Fibroblast of lung (primary cell): ENCODE measurements around the gene ASTN2. TPM values are rescaled to one million over a fixed set of nuclear protein-coding genes. Genes with fewer than 3 reads are reported as not detected.
A peak's percentile ranks its signal among the peaks of the same experiment; 100 is the strongest.

Experiments
- DNase-seq, 2 donors: peaks; one replicate each; pipeline versions ENCODE4 v3.0.0 to v3.0.0-alpha.2; 2010; ENCODE audit warnings: low read depth in 2 of 2
- H2AFZ ChIP-seq: 2 replicates; pipeline ENCODE4 v1.5.1; 2012; ENCODE audit warnings: low read length, control low read depth, inconsistent platforms
- H3K27ac ChIP-seq: 2 replicates; pipeline ENCODE4 v1.5.1; 2011; ENCODE audit warnings: low read length, control low read depth; ENCODE audit not compliant: insufficient read depth
- H3K27me3 ChIP-seq: 2 replicates; pipeline ENCODE4 v1.5.1; 2011; ENCODE audit warnings: mild to moderate bottlenecking, low read length; ENCODE audit not compliant: control insufficient read depth, insufficient read depth
- H3K36me3 ChIP-seq: 2 replicates; pipeline ENCODE4 v1.5.1; 2011; ENCODE audit warnings: low read length; ENCODE audit not compliant: control insufficient read depth, insufficient read depth
- H3K4me1 ChIP-seq: 2 replicates; pipeline ENCODE4 v1.5.1; 2011; ENCODE audit warnings: low read length; ENCODE audit not compliant: control insufficient read depth, insufficient read depth; ENCODE audit errors: extremely low read depth
- H3K4me2 ChIP-seq: 2 replicates; pipeline ENCODE4 v1.5.1; 2011; ENCODE audit warnings: low read length, control low read depth; ENCODE audit not compliant: insufficient read depth; ENCODE audit errors: extremely low read depth
- H3K4me3 ChIP-seq, 4 experiments: fragments of 200-600 bp in 1 of 4; sonication (generic) in 1 of 4; replicated peaks in 1 of 4; 2 replicates each; pipeline ENCODE4 v1.5.1; 2011 to 2016; ENCODE audit warnings: low read length in 4 of 4, low read depth in 3 of 4, mild to moderate bottlenecking in 3 of 4, control low read depth in 2 of 4, inconsistent platforms in 1 of 4, mixed read lengths in 1 of 4; ENCODE audit not compliant: insufficient read depth in 1 of 4; ENCODE audit errors: control extremely low read depth in 1 of 4
- H3K79me2 ChIP-seq: 2 replicates; pipeline ENCODE4 v1.5.1; 2012; ENCODE audit warnings: mild to moderate bottlenecking, low read length, inconsistent platforms; ENCODE audit not compliant: control insufficient read depth, insufficient read depth
- H3K9ac ChIP-seq: 2 replicates; pipeline ENCODE4 v1.5.1; 2011; ENCODE audit warnings: mild to moderate bottlenecking, low read length, control low read depth; ENCODE audit not compliant: insufficient read depth
- H3K9me3 ChIP-seq: 2 replicates; pipeline ENCODE4 v1.5.1; 2012; ENCODE audit warnings: low read depth, low read length; ENCODE audit not compliant: control insufficient read depth, insufficient read depth
- H4K20me1 ChIP-seq: 2 replicates; pipeline ENCODE4 v1.5.1; 2011; ENCODE audit warnings: low read length; ENCODE audit not compliant: control insufficient read depth, insufficient read depth; ENCODE audit errors: extremely low read depth
- CTCF ChIP-seq, 2 donors: IDR thresholded peaks in 1 of 2; conservative IDR thresholded peaks in 1 of 2; 1 replicate in 1 of 2; 2 replicates in 1 of 2; pipeline ENCODE4 v1.5.1; 2011 to 2012; ENCODE audit warnings: low read length in 2 of 2, control low read depth in 1 of 2, inconsistent platforms in 1 of 2, low read depth in 1 of 2, mild to moderate bottlenecking in 1 of 2
- EZH2 ChIP-seq: IDR thresholded peaks from 2 replicates; pipeline ENCODE4 v1.5.1; 2012; ENCODE audit warnings: low read length, control low read depth, mild to moderate bottlenecking; ENCODE audit errors: missing control alignments
- polyA plus RNA-seq, 2 donors: library from polyadenylated mRNA; depleted of rRNA in 1 of 2; stranded (reverse) in 1 of 2; unstranded in 1 of 2; fragments of >200 nt; gene quantifications; 2 replicates each; pipeline ENCODE4 v1.2.1, GENCODE V29; 2011 to 2012; ENCODE audit warnings: missing spikeins in 1 of 2
- total RNA-seq: library from RNA; depleted of rRNA; stranded (reverse); fragments of >200 nt; gene quantifications from 2 replicates; pipeline ENCODE4 v1.2.1, GENCODE V29; 2014

Gene ASTN2
- total and polyA plus RNA-seq, 2 donors (not counting 1 experiment from before 2014, with no cell fraction given), result 2.2 to 19.2 TPM

DNA sequence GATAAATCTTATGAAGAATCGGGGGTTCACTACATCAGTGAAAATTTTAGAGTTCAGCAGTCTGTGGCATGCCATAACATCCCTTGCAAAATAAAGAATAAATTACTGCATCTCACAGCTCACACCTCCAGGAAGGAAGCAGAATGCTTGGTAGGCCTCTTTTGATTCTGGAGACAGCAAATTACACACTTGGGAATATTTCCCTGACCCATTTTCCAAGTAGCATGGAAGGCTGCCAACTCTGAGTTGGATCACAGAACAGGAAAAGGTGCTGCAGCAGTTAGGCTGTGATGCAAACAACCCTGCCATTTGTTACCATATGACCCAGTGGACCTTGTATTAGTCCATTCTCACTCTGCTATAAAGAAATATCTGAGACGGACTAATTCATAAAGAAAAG lies 293.5 kb downstream of the ASTN2 start:
- Histone ChIP-seq H3K27me3 (no peaks in the 10 kb centered on the region), H3K9me3 (no peaks in the 10 kb centered on the region), H2AFZ (no peak overlapping the region), H3K4me1 (no peaks in the 10 kb centered on the region), H3K9ac (no peak overlapping the region), H3K4me3 (no peak overlapping the region), H3K27ac (no peak overlapping the region), H3K36me3 (no peaks in the 10 kb centered on the region), H3K79me2 (no peaks in the 10 kb centered on the region), H4K20me1 (no peaks in the 10 kb centered on the region), H3K4me2 (no peak overlapping the region)
- TF ChIP-seq CTCF (conservative IDR thresholded peaks at IDR 0.05 in 1 of 2, IDR thresholded peaks at IDR 0.05 in 1 of 2; ENCODE audit: low read depth in 1 of 2, low read length in 2 of 2) (no peak), EZH2 (no peak)
- DNase-seq, result no peak

DNA sequence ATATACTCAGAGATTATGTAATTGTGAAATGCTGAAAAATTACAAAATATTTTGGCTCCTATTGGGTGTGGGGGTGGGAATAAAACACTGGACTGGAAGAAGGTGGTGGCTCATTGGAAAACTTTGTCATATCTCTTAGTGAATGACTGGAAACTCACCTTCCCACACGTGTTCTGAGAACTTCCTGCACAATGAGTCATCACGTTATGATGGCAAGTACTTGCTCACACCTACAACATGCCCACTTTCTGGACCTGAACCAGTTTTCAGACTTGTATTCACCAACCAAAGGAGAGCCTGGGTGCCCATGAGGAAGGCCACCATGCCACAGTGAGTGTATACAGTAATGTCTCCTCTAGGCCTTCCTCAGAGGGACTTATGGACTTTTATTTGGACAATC lies 294.8 kb downstream of the ASTN2 start:
- no peak for TF ChIP-seq CTCF (conservative IDR thresholded peaks at IDR 0.05 in 1 of 2, IDR thresholded peaks at IDR 0.05 in 1 of 2; ENCODE audit: low read depth in 1 of 2, low read length in 2 of 2)
- no peak for TF ChIP-seq EZH2

GRCh38 chr9:117116084-117116483 lies 298.8 kb downstream of the ASTN2 start:
- Histone ChIP-seq H3K4me3 (no peak overlapping the region), H3K79me2 (no peaks in the 10 kb centered on the region), H3K9ac (no peak overlapping the region), H3K36me3 (no peaks in the 10 kb centered on the region), H2AFZ (no peak overlapping the region), H3K4me2 (no peak overlapping the region), H4K20me1 (no peaks in the 10 kb centered on the region), H3K27me3 (no peaks in the 10 kb centered on the region), H3K27ac (no peak overlapping the region), H3K4me1 (no peaks in the 10 kb centered on the region), H3K9me3 (no peaks in the 10 kb centered on the region)
- TF ChIP-seq EZH2, result no peak
- TF ChIP-seq CTCF (conservative IDR thresholded peaks at IDR 0.05 in 1 of 2, IDR thresholded peaks at IDR 0.05 in 1 of 2; ENCODE audit: low read depth in 1 of 2, low read length in 2 of 2), result no peak
- peak in 1 of 2 donors; percentile 16 for DNase-seq

More for the DNA sequence above, 294.8 kb downstream of the ASTN2 start:
- no peak overlapping the region for H2AFZ ChIP-seq
- H3K36me3 ChIP-seq, result no peaks in the 10 kb centered on the region
- peak in 1 of 2 donors; percentile 4 for DNase-seq
- H4K20me1 ChIP-seq, result no peaks in the 10 kb centered on the region
- H3K4me2 ChIP-seq, result no peak overlapping the region
- H3K27me3 ChIP-seq, result no peaks in the 10 kb centered on the region
- H3K4me1 ChIP-seq, result no peaks in the 10 kb centered on the region
- H3K79me2 ChIP-seq, result no peaks in the 10 kb centered on the region
- H3K9ac ChIP-seq, result no peak overlapping the region
- no peaks in the 10 kb centered on the region for H3K9me3 ChIP-seq
- H3K27ac ChIP-seq, result no peak overlapping the region
- H3K4me3 ChIP-seq, result no peak overlapping the region
